ENCODE data around the gene DDN.
A peak's percentile ranks its signal among the peaks of the same experiment; 100 is the strongest.

Gene DDN

DNA sequence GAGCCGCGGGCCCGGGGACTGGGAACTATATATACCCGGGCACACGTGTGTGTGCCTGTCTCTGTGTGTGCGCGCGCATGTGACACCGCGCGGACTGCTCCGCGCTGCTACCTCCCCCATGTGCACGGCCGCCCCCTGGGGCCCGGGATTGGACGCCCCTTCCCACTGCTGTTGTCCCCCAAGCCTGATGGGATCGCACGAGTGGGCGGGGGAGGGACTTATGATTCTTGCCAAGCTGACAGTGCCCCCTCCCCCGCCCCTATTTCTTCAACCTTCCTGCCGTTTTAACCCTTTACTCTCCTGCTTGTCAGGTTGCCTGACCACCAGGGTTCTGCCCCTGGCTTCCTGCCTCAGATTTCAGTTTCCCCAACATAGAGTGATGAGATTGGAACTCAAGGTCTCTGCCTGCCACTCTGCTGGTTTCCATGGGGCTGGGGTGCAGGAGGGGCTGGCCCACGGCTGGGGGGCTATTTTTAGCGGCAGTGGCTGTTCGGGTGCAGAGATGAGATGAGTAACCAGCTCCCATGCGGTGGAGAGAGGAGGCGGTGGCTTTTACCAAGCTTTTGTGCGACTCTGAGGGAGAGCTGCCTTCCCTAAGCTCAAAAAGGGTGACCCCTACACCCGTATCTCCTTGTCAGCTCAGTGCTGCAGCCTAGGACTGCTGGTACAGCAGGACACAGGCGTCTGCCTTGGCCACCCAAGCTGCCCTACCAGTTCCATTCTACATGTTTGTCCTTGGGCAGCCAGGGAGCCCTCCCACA lies at the start of gene DDN:
Gene DDN, minus strand, starts transcription at position 5 of the 761 bp plus-strand sequence. CDS start 88 bp downstream, outside the sequence.
- DNase-seq, result peak; percentile 80

DNA sequence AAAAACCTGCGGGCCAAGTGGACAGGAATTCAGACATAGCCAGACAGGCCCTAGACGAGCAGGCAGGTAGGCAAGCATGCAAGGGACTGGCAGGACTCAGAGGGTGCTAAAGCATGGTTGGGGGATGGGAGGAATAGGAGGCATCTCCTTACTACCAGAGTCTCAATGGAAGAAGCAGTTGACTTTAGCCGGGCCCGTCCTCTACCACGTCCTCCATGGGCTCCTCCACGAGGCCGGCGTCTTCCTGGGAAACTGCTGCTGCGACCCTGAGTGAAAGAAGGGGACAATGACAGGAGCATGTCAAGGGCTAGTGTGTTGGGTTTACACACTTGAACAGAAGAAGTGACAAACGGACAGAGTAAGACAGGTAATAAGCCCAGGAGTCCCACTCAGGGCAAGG lies 49.8 kb upstream of the DDN start:
- no peak for DNase-seq

GRCh38 chr12:49046129-49046895 lies 47.1 kb upstream of the DDN start:
- no peak for DNase-seq

DNA sequence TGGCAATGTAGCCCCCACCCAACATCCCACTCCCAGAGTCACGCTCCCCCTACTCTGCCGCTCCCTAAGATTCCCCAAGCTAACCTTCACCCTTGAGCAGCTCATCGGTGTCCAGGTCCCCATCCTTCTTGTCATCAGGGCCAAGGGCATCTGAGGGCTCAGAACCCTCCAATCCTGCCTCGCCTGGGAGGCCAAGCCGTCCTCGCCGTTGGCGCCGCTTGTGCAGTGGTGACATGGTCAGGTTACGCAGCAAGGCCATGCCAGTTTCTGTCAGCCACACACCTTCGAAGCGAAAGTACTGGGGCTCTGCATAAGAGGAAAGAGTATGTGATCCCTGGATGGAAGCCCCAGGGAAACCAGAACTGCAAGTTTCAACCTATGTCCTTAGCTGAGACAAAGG lies 45.5 kb upstream of the DDN start:
- DNase-seq, result no peak

DNA sequence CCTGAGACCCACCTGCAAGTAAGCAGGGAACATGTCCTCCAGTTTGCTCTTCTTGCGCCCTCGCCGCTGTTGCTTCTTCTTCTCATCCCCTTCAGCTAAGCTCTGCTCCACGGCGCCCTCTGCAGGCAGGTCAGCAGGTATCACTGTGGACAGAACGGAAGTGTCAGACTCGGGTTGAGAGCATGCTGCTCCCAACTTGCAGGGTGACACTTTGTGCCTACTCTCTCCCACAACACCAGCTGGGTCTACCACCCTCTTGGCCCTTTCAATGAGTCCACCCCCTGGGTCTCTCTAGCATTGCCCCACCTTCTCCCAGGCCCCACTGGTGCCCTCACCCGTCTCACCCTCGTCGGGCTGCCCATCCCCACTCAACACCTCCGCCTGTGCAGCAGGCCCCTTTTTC lies 44.7 kb upstream of the DDN start:
- peak; percentile 73 for DNase-seq

- DNase-seq, result no peak
Observed at GRCh38 chr12:49043241-49043640, 44.1 kb upstream of the DDN start.

DNA sequence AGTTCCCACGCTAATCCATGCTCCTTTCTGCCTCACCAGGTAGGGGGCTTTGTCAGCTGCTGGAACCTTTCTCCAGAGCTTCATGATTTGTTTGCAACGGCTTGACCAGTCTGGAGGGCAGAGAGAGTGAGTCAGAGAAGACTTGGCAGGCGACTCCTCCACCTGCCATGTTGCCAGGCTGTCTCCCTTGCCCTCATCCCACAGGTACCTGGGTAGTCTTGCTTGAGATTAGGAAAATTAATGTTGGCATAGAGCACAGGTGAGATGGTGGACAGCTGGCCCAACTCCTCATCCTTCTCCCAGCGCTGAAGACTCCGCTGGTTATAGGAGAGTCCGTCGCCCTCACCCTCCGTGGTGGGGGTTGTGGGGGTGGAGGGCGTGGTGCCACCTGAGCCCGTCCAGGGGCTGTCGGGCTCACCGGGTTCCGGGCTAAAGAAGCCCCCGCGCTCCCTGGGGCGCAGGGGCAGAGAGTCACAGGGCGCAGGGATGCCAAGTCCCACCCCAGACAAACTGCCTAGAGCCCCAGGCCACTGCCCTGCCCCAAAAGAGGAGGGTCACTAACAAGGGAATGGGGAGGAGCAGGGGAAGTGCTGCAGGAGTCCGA lies 42.8 kb upstream of the DDN start:
- no peak for DNase-seq

GRCh38 chr12:49041036-49041880 lies 42.1 kb upstream of the DDN start:
- DNase-seq, result no peak

DNA sequence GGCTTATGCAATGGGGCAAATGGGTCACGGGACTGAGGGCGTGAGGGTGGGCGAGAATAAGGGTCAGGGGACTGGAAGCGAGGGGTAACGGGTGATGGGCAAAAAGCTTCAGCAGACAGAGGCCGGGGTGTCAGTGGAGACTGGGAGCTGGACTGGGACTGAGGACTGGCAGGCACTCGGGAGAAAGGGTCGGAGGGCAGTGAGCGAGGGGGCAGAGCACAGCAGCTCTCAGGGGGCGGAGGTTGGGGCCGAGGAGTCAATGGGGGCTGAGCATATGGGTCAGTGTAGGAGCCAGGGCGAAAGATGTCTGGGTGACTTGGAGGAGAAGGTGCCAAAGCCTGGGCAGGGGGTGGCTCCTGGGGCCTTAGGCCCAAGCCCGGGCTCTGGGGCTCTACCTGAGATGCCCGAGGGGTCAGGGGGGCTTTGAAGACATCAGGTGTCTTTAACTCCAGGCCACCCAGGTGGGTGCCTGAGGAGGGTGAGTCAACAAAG lies 41.2 kb upstream of the DDN start:
- no peak for DNase-seq

DNA sequence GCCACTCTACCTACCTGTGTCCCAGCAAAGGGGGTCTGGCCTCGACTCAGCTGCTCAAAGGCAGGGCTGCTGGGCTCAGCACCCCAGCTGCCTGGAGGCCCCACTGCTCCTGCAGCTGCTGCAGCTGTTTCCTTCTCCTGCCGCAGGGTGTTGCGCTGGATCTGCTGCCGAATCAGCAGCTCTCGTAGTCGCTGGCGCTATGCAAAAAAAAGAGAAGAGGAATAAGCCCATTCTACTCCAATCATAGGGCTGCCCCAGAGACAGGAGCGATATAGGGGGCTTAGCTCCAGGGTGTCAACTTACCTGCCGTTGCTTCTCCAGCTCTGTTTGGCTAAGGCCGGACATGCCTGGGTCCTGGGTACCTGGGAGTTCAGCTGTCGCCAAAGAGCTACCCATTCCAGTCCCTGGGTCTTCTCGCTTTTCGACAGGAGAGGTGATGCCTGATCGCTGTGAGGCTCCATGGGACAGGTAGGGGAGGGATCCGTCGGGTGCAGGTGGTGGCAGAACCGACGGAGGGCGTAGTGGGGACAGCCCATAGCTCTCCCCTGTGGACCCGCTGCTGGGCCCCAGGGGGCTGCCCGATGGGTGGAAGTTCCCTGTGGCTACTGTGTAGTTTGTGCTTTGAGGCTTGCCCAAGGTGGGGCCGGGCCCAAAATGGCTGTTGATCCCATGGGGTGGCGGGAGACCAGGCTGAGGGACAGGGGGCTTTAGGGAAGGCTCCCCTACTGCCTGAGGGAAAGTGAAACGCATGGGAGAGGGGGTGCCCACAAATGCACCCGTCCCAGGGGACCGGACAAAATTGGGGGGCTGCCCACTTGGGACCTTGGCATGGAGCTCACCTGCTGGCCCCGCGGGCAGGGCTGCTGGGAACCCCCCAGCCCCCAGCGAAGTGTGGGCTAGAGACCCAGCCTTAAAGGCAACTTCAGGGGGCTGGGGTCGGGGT lies 40.5 kb upstream of the DDN start:
- no peak for DNase-seq

GRCh38 chr12:49038291-49038955 lies 39.2 kb upstream of the DDN start:
- no peak for DNase-seq

DNA sequence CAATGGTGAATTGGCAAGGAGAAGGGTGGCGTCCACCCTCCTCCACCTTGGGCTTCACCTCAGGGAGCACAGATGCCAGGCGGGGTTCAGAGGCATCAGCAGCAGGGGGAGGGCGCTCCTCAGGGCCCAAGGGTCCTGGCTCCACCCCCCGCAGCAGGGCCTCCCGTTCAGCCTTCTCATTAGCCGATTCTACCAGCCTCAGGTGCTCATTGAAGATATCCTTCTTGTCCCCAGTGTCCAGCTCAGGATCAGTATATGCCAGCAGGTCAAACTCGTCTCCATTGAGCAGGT lies 38.7 kb upstream of the DDN start:
- no peak for DNase-seq

DNA sequence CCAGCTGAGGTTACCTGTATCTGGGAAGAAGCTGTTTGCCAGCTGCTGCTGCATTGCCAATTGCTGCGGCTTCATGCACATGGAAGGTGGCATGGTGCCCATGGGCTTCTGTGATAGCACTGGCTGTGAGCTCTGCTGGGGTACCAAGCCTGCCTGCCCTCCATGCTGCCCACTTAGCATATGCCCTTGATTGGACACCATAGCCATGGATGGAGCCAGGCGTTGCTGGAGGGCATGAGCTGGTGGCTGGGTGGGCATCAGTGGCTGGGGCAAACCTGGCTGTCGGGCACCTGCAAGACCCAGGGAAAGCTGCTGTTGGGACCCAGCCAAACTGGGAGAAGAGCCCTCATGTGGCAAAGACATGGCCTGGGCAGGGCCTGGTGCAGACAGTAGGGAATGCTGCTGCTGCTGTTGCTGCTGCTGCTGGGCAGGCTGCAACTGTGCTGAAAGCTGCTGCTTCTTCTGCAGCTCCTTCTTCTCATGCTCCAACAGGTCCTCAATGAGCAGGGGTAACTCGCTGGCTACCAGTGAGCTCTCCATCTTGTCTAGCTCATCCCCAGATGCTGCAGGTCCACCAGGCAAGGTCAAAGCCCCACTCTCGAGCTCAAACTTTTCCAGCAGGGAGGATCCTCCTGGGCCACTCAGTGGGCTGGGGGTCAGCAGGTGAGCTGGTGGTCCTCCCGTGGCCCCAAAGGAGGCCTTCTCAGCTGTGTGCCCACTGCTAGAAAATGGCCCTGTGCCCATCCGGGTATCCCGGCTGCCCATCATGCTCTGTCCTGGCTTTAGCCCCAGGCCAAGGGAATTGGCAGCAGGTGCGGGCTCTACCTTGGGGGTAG lies 38.2 kb upstream of the DDN start:
- DNase-seq, result no peak

- DNase-seq, result no peak
Observed at GRCh38 chr12:49036029-49036428, 36.9 kb upstream of the DDN start.

- no peak for DNase-seq
Observed at GRCh38 chr12:49034286-49034622, 35.1 kb upstream of the DDN start.

- no peak for DNase-seq
Observed at GRCh38 chr12:49033611-49034285, 34.6 kb upstream of the DDN start.

GRCh38 chr12:49032679-49033447 lies 33.7 kb upstream of the DDN start:
- DNase-seq, result no peak

GRCh38 chr12:49032276-49032675 lies 33.1 kb upstream of the DDN start:
- no peak for DNase-seq

GRCh38 chr12:49031573-49032161 lies 32.5 kb upstream of the DDN start:
- DNase-seq, result no peak
